HG02884 (cell line): Measurements from ENCODE around the gene ZBTB25.
"Not testable (repeated sequence)": the region's sequence is repeated elsewhere in the genome, so short reads cannot be mapped to it uniquely, and the experiment has no call there.

Source experiments
- ATAC-seq: cut with Tn5 transposase; IDR thresholded peaks from one replicate; pipeline ENCODE4 v1.9.1; 2021; ENCODE audit warnings: mild to moderate bottlenecking, moderate library complexity; ENCODE audit not compliant: unreplicated experiment

The ZBTB25 gene

GRCh38 chr14:64517667-64518066 lies 14.0 kb upstream of the ZBTB25 start:
- ATAC-seq = not testable (repeated sequence)

- ATAC-seq = no peak
These were observed 13.3 kb upstream of the ZBTB25 start for GRCh38 chr14:64516969-64517368.

- ATAC-seq = no peak
These were observed 11.4 kb upstream of the ZBTB25 start for GRCh38 chr14:64515053-64515452.

- ATAC-seq = no peak
These were observed 9.6 kb upstream of the ZBTB25 start for GRCh38 chr14:64513271-64513670.

- no peak for ATAC-seq
These were observed 7.4 kb upstream of the ZBTB25 start for GRCh38 chr14:64510825-64511671.

GRCh38 chr14:64509036-64509435 lies 5.4 kb upstream of the ZBTB25 start:
- ATAC-seq = no peak

- ATAC-seq = peak; percentile 26
These were observed 4.7 kb upstream of the ZBTB25 start for GRCh38 chr14:64508215-64508776.

GRCh38 chr14:64507376-64508156 lies 3.9 kb upstream of the ZBTB25 start:
- no peak for ATAC-seq

- no peak for ATAC-seq
These were observed 3.1 kb upstream of the ZBTB25 start for GRCh38 chr14:64506721-64507120.

- peak; percentile 22 for ATAC-seq
These were observed 1.5 kb upstream of the ZBTB25 start for GRCh38 chr14:64504897-64505794.

GRCh38 chr14:64504310-64504896 lies 765 bp upstream of the ZBTB25 start, which contains the start of gene ZBTB1:
Gene ZBTB1 (plus strand): TSS chr14:64504770. CDS start chr14:64521505, 16,735 bp downstream.
- ATAC-seq = peak; percentile 7

GRCh38 chr14:64502887-64503433 lies 678 bp downstream of the ZBTB25 start:
- no peak for ATAC-seq

GRCh38 chr14:64502456-64502855 lies 1.2 kb downstream of the ZBTB25 start:
- no peak for ATAC-seq

GRCh38 chr14:64501411-64502171 lies 2.0 kb downstream of the ZBTB25 start:
- ATAC-seq = no peak

- ATAC-seq = no peak
These were observed 3.5 kb downstream of the ZBTB25 start for GRCh38 chr14:64500088-64500487.

GRCh38 chr14:64496764-64497163 lies 6.9 kb downstream of the ZBTB25 start:
- ATAC-seq = no peak

- no peak for ATAC-seq
These were observed 8.4 kb downstream of the ZBTB25 start for GRCh38 chr14:64495252-64495651.

- no peak for ATAC-seq
These were observed 10.2 kb downstream of the ZBTB25 start for GRCh38 chr14:64493455-64493854.

- ATAC-seq = no peak
These were observed 12.0 kb downstream of the ZBTB25 start for GRCh38 chr14:64491637-64492036.
